Hepatocyte (in vitro differentiated cells): Measurements from ENCODE around the gene CENPP.

ENCODE experiments used
- CTCF ChIP-seq: fragments of 200-600 bp; sonication (generic); IDR thresholded peaks from 2 replicates; pipeline ENCODE4 v1.5.1; 2016; ENCODE audit warnings: antibody characterized with exemption, mild to moderate bottlenecking; ENCODE audit not compliant: poor library complexity
- EZH2 ChIP-seq: fragments of 200-600 bp; sonication (generic); IDR thresholded peaks from 2 replicates; pipeline ENCODE4 v1.6.1; 2016; ENCODE audit warnings: antibody characterized with exemption, mild to moderate bottlenecking, borderline replicate concordance
- EZH2phosphoT487 ChIP-seq: fragments of 200-600 bp; sonication (generic); IDR thresholded peaks from one replicate; pipeline ENCODE4 v1.6.1; 2018; ENCODE audit warnings: antibody characterized with exemption, mild to moderate bottlenecking, low read depth, moderate library complexity; ENCODE audit not compliant: unreplicated experiment, severe bottlenecking

- no peak for TF ChIP-seq CTCF
- TF ChIP-seq EZH2 = no peak
- TF ChIP-seq EZH2phosphoT487 = no peak
Observed at GRCh38 chr9:92564982-92565381, 239.2 kb downstream of the CENPP start.
